CD1c-positive myeloid dendritic cell (primary cell): ENCODE measurements around the gene ROR1.

ENCODE experiments used
- DNase-seq: peaks from one replicate; pipeline ENCODE4 v3.0.0-alpha.2; 2016; ENCODE audit errors: extremely low spot score

Gene ROR1

GRCh38 chr1:63977466-63977865 lies 203.6 kb downstream of the ROR1 start:
- no peak for DNase-seq

DNA sequence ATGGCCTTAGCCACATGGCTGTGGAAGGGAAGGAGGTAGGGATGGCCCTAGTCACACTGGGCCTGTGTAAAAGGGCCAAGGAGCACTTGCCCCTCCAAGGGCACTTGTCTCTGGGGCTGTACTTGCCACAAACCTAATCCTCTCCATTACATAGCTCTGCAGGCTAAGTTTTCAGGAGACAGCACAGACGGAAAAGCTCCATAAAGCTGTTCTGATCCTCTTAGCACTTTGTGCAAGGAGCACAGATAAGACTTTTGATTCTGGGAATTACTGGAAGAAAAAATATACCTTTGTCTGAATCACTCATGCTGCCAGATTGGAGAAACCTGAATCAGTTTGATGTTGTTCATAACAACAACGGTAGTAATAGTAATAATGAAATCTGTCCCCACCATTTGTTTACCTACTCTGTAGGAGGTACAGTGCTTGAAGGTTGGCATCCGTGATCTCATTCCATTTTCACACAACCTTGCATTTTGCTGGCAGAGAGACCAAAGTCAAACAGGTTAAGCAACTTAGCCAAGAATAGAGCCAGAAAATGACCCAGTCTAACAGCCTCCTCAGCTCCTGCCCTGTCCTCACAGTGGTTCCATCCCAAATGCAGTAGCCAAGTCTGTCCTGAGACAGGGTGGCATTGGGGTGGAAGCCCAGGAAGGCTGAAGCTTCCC lies 207.1 kb downstream of the ROR1 start:
- no peak for DNase-seq

- DNase-seq, result no peak
Measured at GRCh38 chr1:63981408-63981773, 207.6 kb downstream of the ROR1 start.

- DNase-seq, result no peak
Measured at GRCh38 chr1:63982201-63982600, 208.4 kb downstream of the ROR1 start.

DNA sequence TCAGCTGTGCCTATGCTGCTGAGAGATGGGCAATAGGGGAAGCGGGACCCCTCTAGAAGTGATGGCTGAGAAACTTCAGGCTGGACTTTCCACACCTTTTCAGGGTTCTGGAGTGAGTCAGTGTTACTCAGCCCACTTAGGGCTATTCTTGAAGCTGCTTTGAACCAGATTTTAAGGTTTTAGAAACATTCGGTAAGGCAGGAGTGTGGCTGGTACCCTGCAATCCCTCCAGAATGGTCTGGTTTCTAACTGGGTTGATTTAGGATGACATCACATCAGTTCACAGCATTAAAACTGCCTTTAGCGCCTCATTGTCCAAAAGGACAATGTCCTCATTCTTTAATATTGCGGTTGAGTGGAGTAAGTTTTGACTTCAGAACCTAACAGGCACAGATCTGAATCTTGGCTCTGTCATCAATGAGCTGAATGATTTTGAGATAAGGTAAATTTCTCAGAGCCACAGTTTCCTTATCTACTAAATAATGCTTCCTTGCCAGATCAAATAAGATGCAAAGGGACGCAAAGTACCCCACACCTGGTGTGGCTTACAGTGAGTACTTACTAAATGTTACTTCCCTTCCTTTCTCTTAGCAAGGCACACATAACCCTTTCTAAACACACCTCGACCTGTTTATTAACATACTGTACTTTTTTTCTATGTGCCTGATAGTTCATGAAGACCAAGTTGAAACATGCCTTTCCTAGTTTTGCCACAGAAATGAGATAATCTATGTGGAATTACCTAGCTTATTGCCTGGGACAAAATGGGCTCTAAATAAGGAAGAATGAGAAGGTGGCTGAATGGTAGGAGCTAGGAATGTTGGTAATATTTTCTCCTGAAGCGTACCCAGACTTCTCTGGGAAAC lies 209.8 kb downstream of the ROR1 start:
- no peak for DNase-seq

DNA sequence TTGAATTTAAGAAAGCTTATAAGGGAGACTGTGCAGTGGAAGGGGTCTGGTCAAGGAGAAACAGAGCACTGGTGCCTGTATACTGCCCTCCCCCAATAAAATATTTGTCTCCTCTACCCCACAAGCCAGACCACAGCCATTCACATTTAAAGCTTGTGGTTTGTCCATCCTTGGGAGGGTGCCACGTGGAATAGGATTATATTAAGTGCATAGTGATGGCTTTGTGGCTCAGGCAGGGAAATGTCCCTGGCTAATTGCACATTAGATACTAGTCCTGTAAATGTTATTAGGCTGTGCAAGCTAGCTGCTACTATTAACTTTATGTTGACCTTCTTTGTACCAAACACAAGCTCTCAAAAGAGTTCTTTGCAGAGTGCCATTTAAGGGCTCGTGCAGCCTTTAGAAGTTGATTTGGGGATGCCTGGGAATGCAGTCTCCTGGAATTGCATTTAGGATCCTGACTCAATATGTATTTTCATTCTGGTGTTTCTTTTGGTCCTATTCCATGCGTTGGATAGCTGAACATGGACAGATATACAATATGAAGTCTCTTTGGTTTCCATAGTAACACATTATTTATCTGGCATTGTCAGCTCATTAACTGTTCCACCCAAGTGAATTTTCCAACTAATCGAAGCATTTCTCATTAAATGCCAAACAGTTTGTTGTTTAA lies 210.6 kb downstream of the ROR1 start:
- DNase-seq, result no peak

DNA sequence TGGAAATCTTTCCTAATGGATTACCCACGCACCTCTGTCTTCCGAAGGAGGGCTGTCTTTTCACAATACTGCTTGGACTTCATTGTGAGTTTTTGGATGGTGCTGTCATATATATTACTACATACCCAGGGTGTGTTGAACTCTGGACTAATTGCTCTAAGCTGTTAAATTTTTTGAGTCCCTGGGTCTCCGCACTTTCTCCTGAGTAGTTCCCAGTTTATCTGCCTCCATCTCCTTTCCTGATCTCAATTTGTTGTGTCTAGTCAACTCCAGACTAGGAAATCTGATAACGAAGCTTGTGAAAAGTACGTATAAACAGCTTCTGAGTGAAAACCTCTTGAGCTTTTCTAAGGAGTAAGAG lies 211.1 kb downstream of the ROR1 start:
- no peak for DNase-seq

DNA sequence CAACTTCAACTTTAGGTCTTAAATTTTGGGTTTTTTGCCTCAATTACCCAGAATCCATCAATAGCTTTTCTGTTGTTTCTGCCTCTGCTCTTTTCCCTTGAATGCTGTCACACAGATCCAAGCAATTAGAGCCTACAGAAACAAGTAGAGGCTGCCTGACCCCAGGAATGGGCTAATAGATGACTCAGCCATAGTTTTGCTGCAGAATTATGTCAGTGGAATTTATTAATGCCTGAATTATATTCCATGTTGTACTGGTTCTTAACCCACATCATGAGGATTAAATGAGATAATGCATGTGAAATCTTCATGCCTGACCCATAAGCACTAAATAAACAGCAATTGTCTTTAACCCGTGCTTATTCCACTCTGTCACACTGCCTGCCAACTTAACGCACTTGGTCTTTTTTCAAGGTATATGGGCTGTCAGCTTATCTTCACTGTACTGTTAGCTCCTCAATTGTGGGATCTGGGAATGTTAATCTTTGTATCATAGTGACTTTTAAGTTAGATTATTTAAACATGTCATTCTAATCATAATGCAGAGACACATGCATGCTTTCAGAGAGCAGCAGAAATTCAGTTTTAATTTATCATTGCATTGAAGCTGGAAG lies 213.3 kb downstream of the ROR1 start:
- no peak for DNase-seq

DNA sequence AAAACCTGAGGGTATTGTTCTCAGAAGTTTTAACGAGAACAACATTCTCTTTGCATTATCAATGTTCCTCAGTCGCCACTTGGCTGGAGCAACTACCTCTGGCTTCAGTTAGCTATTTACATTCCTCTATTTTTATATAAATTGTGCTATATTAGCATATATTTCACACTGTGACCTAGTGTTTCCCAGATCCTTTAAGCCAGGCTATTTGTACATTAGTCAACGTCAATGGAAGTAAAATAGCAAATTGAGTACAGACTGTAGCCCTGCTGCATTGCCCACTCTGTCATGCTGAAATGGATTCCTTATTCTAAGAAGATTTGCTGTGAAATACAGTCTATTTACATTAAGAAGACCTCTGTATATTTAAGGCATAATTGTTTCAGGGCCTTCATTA lies 213.8 kb downstream of the ROR1 start:
- DNase-seq, result no peak

- no peak for DNase-seq
Measured at GRCh38 chr1:63988941-63989340, 215.1 kb downstream of the ROR1 start.

DNA sequence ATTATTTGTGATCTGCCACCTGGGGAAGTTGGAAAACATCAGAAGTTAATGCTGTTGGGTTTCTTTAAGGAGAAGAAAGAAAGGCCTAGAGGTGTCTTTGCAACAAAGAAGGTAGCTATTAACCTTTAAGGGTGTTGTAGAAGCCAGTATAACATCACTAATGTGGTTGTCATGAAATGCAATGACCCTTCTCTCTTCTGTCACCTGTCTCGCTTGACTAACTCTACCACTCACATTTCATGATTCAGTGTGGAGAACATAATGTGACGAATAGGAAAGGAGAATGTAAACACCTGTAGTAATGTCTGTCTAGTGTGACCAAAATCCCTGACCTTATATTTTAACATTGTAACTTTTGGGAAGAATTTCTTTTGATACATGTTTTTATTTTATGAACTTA lies 217.9 kb downstream of the ROR1 start:
- no peak for DNase-seq

DNA sequence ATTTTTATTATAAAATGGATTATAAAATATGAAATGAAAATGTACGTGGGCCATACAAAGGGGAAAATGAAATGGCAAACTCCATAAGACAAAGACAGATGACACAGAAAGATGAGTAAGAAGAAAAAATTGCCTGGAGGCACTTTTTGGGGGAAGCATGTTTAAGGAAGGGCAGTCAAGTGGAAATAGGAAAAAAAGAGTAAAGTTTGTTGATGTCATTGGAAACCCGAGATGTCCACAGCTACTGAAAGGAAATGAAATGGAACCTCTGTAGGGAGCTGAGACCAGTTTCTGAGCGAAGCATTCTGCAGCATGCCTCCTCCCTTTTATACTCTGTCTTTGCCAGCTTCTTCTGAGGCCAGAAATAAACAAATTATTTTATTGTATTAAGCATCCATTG lies 226.2 kb downstream of the ROR1 start:
- no peak for DNase-seq

- no peak for DNase-seq
Measured at GRCh38 chr1:64001038-64001437, 227.2 kb downstream of the ROR1 start.

DNA sequence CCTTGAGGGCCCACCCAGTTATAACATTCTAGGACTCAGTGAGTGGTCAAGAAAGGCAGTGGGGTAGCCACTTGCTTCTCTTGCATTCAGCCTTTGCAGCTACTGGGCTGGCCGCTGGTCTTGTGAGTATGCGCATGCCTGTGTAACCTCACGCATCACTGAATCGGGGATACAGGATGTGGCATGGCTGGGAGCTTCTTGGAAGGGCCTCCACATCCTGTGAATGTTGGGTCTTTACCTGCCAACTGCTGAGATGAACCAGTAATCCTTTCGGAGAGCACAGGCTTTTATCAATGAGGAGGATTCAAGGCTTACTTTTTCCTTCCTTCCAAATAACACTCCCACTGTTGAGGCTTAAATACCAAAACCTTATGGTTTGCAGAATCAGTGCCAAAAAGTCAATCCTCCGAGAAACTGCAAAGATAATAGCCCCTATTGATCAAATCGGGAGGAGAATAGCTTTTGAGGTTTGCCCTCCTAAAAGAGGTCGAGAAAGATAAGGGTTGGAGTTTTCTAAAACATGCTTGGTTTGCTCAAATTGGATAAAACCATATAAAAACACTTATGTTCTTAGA lies 230.7 kb downstream of the ROR1 start:
- no peak for DNase-seq

DNA sequence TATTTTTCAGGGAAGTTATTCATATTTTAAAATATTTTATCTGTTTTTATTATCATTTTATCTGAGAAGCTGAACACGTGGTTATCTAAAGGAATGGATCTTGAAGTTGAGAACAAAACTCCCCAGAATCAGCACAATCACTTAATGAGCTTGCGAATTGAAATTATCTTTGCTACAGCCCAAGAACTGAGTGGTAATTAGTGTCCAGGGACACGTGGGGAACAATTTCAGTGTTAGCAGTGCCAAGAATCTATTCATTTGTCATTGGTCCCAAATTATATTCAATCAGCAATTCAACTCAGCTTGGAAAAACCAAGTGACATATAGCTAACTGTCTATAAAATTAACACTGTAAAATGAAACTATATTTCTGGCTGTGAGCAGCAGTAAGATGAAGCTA lies 232.0 kb downstream of the ROR1 start:
- DNase-seq, result no peak

DNA sequence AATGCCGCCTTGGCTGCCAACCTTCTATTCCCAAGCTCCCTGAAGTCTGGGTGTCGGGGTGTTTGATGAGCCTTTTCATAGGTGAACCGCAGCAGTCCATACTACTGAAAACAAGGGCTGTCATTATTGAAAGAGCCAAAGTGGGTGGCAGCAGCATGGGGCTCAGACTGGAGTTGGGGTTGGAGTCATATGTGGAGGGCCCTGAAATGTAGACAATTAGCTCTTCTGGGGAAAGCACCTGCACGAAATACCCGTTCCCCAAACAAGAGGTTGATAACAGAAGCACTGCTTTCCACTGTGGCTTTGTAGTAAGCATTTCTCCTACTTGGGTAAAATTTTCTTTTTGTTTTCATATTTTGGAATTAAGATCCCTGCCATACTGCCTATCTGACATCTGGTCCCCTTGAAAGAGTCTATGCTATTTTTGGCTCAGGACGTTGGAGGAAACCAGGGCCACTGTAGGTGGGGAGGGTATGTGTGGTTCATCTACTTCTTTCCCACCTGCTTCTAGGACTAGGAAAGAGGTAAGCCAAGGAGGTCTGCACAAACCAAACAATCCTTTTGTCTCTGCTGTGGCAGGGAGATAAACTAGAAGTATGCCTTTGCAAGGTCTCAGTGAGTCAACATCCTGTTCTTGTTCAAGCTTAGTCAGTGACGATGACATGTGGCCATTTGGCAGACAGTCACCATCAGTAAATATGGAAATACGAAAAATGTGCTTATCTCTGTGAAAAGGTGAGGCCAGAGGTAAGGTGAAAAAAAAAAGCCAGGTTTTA lies 232.6 kb downstream of the ROR1 start:
- no peak for DNase-seq

DNA sequence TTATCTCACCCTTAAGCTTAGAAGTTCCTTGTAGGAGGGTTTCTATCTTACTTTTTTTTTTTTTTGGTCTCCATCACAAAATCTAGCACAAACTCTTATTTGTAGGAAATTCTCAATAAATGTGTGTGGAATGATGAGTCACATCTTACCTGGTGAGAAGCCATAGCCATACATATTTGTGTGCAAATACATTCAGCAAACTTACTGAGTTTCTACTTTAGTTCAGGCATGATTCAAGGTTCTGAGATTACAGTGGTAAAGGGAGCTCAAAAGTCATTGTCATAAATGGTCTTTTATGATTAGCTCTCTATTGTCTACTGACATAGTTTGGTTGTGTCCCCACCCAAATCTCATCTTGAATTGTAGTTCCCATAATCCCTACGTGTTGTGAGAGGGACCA lies 236.5 kb downstream of the ROR1 start:
- DNase-seq, result no peak

- no peak for DNase-seq
Measured at GRCh38 chr1:64013395-64013794, 239.6 kb downstream of the ROR1 start.

- DNase-seq, result no peak
Measured at GRCh38 chr1:64019818-64020217, 246.0 kb downstream of the ROR1 start.

GRCh38 chr1:64021066-64021465 lies 247.2 kb downstream of the ROR1 start:
- no peak for DNase-seq

DNA sequence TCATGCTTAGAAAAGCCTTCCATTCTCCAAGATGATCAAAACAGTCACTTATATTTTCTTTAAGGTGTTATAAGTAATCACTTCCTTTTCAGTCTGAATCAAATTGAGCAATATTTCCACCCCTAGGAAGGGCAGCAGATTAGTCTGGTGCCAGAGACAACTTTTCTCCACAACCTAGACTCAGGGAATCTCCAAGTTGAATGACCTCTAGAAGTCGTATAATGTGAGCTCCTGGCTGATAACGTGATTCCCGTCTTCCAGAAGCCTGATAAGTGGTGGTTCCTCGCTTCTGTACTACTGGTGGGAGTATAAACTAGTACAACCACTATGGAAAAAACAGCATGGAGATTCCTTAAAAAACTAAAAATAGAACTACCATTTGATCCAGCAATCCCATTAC lies 251.2 kb downstream of the ROR1 start:
- DNase-seq, result no peak
